Activated T-cell treated with anti-CD3 and anti-CD28 coated beads for 24 hours (primary cell): ENCODE results near the gene PDE6B.
"Not testable (repeated sequence)": the region's sequence is repeated elsewhere in the genome, so short reads cannot be mapped to it uniquely, and the experiment has no call there.

Source experiments
- DNase-seq: peaks from one replicate; pipeline ENCODE4 v3.0.0-alpha.2; 2020; ENCODE audit warnings: low read depth

The PDE6B gene

DNA sequence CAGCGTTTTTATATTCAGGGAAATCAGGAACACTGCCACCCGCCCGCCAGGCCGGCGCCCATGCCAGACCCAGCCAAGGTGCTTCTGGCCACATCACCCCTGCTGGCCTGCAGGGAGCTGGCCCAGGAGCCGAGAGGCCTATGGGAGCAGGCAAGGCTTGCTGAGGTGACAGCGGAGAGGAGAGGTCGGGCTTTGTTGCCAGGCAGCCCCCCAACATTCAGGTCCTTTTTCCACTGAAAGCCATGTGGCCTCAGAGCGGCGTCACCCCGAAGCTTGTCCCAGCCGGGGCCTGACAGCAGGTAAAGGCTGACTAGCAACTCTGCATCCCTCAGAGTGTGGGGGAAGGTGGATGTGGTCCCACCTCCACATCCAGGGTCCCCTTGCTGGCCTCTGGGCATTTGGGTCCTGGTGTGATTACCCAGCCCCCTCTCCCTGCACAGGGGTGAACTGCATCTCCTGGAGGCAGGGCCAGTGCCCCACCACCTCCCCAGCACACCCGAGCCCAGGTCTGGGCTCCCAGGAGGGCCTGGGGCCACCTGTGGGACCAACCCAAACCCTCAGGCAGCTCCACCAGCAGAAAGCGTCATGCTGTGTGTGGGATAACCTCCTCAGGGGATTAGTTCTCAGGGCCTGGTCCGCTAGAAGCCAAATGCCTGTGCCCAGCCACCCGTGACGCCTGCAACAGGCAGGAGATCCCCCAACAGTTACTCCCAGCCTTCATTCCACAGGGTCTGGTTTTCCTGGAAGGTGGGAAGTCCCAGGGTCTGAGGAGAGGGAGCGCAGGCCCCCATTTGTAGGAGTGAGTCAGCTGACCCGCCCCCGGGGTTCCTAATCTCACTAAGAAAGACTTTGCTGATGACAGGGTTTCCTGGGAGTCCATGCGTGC is at the start of gene PDE6B:
Gene PDE6B, plus strand, starts transcription at position 869 of the 886 bp plus-strand sequence. CDS start 54 bp downstream, outside the sequence.
- no peak for DNase-seq

DNA sequence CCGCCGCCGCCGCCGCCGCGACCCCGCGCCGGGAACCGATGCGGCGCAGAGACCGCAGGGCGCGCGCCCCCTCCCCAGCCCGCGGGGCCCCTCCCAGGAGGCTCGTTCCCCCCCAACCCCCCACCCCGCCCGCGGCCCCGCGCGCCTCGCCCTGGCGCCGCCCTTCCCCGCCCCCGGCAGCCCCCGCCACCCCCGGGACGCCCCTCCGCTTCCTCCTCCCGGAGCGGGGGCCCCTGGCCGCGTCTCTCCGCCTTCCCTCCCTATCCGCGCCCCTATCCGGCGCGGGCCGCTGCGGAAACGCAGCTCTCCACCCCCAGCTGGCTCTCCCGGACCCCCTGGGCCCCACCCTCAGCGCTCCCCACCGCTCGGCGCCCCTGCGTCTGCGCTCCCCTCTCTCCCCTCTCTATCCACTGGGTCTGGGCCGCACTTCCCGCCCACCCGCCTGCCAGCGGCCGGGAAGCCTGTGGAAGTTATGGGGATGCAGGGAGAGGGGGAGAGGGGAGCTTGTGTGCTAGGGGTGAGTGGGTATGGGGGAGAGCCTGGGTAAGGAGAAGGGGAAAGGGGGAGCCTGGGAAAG is 49.0 kb upstream of the PDE6B start, which contains the start of gene TMEM271:
Gene TMEM271, minus strand, starts transcription at position 51 of the 577 bp plus-strand sequence. CDS start 233 bp downstream, outside the sequence.
- DNase-seq, result no peak

DNA sequence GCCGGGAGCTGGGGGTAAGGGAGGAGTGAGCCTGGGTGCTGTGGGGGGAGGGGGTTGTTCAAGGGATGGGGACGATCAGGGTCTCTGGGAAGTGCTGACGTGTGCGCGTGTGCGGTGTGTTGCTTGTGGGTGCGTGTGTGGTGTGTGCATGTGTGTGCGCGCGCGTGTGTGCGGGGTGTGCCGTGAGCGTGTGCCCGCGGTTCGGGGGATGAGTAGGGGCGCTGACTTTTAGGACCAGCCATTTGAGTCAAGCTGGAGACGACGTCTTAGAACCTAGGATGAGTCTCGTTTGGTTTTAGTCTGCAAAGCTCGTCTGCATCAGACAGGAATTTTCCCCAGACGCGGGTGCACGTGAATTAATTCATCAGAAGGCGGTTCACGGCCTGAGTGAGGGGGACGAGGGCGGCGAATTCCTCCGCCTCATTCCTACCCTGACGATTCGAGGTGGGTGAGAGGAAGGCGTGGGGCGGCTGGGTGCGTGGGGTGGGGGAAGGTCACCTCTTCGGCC is 48.3 kb upstream of the PDE6B start:
- DNase-seq, result no peak

DNA sequence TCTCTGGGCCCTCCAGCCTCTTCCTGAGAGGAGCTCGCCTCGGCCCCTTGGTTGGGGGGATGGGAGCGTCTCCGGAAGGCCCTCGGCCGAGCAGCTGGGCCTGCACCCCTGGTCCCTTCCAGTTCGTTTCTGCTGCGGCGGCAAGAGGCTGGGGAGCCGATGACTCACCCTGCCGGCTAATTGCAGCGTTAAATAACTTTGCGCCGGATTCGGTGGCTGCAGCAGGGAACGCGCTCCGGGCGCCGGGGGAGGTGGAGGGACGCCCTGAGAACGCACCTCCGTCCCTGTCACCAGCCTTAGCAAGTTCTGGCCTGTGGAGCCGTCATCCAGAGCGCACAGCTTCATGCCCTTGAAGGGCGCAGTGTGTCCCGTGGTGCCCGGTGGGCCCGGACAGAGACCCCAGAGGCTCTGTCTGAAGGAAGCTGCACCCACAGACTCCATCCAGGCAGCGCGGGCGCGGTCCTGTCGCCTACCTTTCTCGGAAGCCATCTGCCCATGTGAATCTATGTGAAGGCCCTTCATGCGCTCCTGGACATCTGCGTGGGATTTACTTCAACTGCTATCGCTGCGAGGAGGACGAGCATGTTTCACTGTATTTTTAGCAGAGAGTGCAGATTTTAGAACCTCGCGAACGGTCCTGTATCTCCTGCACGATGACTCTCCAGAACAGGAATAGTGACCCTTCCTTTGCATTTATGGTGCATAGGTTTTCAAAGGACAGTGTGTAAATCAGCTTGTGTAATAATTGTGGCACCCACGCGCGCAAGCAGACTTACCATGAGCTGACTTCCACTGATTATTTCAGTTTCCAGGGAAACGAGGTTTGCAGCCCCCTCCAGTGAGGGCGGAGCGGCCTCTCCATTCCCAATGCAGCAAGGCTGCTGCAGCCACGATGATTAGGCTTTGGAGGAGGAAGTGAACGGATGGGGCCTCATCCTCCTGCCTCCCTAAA is 47.6 kb upstream of the PDE6B start:
- no peak for DNase-seq

DNA sequence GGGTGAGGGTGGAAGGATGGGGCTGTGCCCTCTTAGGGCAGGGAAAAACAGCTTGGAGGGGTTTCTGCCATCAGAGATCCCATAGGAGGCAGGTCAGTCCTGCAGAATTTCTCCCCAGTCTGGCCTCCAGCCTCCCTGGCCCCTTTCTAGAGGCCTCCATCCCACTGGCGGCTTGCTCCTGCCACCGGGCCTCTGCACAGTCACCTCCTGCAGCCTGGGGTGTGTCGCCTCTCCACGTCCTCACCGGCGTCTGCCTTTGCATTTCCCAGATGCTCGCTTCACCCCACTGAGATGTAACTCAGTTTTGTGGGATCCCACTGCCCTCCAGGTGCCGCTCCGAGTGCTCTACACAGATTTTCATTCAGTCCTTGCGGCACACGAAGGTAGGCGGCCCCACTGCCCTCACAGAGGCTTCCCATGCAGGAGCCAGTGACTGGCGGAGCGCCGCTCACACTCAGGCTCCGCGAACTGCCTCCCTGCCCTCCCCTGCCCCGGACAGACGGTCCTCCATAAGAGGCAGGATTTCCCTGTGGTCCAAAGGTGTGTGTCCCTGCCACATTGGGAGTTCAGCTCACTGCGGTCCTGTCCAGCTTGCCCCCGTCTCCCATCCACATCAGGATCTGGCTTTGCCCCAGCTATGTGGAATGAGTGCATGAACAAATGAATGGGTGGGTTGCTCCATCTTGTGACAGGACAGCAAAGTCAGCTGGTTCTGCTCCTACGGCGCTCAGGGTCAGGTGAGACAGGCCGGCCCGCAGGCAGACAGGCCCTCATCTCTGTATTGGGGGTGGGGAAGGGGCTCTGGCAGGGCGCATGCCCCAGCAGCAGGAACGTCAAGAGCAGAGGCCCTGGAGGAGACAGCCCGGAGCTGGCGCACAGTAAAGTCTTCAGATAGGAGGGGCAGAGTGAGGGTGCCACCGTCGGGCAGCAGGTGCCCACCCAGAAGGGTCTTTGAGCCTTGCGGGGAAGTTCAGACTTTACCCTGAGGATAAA is 46.6 kb upstream of the PDE6B start:
- no peak for DNase-seq

DNA sequence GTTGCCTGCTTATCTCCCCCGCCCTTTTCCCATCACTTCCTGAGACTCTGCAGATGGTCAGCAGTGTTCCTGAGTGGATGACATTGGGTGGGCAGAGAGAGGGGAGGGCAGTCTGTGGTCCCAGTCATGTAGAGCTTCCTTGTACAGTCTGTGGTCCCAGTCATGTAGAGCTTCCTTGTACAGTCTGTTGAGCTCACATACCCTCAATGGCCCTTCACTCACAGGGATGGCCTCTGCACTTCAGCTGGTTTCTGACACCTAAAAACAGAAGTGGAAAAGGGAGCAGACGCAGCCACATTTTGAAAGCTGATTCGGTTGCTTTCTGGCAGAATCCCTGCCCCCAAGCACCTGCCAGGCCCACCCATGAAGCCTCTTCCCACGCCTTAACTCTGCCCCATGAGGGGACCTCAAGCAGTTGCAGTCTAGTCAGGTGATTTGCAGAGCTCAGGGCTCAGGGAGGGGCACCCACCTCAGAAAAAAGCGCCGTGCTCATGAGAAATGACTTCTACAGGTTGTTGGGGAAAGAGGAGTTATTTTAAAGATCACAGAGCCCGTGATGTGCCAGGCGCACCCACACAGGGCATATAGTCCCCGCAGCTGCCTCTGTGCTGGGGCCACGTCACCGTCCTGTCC is 45.7 kb upstream of the PDE6B start:
- no peak for DNase-seq

DNA sequence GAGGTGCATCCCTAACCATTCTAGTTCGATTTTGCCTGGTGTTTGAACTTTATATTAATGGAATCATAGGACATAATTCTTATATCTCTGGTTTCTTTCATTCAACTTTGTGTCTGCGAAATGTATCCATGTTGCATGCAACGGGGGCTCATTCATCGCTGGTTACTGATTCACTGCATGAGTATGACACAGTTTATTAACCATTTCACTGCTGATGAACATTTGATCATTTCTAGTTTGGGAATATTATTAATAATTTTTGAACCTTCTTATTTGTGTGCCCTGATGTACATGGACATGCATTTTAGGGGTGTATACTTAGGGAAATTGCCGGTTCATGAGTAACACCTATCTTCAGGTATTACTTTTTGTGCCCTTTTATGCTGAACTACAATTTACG is 44.2 kb upstream of the PDE6B start:
- DNase-seq, result no peak

DNA sequence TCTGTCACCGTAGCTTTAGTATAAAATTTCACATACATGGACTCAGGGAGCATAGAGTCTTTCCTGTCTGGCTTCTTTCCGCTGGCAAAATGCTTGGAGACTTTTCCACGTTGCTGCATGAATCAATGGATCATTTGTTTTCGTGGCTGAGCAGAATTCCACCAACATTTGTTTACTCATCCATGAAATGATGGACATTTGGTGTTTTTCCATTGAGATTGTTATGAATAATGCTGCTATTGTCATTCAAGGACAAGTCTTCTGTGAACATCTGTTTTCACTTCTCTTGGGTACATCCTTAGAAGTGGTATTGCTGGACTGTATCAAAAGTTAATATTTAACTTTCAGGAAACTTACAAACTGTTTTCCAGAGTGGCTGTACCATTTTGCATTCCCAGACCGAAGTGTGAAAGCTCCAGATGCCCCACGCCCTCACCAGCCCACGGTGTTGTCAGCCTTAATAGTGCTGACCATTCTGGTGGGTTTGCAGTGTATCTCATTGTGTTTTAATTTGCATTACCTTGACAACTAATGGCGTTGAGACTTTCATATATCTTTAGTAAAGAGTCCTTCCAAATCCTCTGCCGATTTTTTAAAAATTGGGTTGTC is 43.5 kb upstream of the PDE6B start:
- no peak for DNase-seq

DNA sequence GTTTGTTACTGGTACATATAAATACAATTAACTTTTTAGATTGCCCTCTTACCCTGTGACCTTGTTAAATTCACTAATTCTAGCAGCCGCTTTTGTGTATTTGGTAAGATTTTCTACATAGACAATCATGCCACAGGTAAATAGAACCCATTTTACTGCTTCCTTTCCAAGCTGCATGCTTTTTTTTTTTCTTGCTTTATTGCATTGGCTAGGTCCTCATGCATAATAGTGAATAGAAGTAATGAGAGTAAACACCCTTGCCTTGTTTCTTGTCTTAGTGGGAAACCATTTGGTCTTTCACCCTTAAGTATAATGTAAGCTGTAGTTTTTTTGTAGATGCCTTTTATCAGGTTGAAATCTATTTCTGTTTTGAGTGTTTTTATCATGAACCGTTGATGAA is 41.6 kb upstream of the PDE6B start:
- DNase-seq, result no peak

DNA sequence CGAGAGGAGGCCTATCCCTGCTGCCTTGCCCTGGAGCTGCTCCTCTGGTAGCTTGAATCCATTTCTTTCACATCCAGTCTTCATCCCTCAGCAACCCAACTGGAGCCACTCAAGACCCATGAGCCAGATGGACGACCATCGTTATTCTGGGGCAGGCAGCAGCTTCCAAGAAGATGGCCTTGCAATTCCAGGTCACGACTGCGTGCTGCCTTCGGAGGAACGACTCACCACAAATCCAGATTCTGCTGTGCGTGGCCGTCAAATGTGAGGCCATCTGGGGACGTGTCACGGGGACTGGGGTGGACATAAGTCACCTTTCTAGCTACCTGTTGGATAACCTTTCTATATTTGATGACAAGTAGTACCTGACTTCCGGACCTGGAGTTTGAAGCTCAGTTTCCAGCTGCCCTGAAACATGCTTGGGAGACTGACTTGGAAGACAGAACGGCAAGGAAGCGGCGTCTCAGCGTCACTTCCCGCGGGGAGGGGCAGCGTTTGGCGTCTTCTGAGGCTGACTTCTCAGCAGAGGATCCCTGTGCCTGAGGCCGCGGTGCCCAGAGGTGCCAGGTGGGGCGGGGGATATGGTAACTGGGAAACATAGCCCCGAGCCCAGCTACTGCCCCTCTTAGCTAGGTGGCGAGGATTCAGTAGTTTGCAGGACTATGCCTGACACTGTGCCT is 37.6 kb upstream of the PDE6B start:
- no peak for DNase-seq

DNA sequence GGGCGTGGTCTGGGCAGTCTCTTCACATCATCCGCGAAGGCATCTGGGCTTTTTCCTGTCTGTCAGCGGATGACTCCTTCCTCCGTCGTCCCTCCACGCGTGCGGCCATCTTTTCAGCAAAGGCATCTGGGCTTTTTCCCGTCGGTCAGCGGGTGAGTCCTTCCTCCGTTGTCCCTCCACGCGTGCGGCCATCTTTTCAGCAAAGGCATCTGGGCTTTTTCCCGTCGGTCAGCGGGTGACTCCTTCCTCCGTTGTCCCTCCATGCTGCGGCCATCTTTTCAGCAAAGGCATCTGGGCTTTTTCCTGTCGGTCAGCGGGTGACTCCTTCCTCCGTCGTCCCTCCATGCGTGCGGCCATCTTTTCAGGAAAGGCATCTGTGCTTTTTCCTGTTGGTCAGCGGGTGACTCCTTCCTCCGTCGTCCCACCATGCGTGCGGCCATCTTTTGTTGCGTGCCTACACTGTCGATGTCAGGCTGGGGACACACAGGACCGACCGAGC is 37.0 kb upstream of the PDE6B start:
- DNase-seq, result no peak

DNA sequence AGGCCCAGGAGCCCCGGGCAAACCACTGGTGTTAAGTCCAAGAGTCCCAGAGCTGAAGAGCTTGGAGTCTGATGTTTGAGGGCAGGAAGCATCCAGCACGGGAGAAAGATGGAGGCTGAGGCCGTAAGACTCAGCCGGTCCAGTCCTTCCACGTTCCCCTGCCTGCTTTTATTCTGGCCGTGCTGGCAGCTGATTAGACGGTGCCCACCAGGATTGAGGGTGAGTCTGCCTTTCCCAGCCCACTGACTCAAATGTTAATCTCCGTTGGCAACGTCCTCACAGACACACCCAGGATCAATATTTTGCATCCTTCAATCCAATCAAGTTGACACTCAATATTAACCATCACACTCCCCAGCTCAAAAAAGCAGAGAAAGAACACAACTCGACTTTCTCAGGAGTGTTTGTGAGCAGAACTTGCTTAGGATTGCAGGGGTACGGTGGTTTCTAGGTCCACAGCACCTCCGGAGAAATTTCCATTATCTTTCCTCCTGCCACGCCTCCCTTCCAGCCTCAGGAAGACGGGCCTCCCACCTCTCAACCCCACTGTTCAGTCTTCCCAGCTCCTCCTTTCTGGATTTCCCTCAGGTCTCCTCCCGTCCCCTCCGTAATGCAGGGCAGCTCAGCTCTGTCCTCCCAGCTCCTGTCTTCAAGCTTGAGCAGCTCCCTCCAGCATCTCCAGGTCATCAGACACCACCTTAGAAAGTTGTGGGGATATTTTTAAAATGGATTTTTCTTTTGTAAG is 36.0 kb upstream of the PDE6B start:
- no peak for DNase-seq

DNA sequence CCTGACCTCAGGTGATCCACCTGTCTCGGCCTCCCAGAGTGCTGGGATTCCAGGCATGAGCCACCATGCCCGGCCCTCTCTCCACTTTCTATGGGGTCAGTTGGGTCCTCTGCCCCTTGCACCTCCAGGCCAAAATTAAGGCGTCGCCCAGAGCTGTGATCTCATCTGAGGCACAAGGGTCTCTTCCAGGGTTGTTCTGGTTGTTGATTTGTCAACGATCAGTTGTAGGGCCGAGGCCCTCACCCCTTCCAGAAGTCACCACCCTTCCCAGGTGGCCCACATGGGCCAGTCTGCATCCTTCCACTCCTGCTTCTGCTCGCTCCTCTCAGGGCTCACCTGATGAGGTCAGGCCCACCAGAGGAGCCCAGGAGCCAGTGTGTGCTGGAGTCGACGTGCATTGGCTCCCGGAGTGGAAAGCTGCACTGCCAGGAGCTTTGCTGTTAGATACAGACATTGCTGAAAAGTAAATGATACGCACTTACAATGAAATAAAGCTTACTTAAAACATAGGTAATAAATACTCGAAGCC is 35.0 kb upstream of the PDE6B start:
- DNase-seq, result no peak

DNA sequence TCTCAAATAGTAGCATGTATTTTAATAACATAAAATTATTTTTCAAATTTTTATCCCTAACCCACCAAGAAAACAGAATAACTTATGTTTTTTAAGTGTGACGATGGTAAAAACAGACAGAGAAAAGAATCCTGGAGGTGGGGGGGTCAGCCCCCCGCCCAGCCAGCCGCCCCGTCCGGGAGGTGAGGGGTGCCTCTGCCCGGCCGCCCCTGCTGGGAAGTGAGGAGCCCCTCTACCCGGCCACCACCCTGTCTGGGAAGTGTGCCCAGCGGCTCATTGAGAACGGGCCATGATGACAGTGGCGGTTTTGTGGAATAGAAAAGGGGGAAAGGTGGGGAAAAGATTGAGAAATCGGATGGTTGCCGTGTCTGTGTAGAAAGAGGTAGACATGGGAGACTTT is 33.2 kb upstream of the PDE6B start:
- DNase-seq, result not testable (repeated sequence)

DNA sequence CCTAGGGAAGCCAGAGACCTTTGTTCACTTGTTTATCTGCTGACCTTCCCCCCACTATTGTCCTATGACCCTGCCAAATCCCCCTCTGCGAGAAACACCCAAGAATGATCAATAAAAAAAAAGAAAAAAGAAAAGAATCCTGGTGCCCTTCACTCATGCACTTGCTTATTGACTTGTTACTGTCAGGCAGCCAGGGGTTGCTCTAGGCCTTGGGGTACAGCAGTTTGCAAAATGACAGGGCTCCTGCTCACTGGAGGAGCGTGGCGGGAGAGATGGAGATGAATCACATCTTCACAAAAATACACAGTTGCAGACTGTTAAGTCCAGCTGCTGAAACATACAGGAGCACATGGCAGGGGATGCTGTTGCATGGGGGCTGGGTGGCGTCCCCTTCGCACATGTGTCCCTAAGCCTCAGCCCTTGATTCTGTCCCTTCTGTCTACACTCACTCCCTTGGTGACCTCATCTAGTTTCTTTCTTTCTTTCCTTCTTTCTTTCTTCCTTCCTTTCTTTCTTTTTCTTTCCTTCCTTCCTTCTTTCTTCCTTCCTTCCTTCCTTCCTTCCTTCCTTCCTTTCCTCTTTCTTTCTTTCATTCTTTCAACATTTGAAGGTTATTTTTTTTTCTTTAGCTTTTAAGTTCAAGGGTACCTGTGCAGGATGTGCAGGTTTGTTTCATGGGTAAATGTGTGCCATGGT is 32.4 kb upstream of the PDE6B start:
- no peak for DNase-seq

DNA sequence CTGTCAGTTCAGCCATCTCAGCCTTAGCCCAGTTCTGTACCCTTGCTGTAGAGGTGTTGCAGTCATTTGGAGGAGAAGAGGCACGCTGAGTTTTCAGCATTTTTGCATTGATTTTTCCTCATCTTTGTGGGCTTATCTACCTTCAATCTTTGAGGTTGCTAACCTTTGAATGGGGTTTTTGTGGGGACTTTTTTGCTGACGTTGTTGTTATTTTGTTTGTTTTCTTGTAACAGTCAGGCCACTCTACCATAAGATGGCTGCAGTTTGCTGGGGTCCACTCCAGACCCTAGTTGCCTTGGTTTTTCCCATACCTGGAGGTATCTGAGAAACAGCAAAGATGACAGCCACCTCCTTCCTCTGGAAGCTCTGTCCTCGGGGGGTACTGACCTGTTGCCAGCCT is 26.4 kb upstream of the PDE6B start:
- no peak for DNase-seq

DNA sequence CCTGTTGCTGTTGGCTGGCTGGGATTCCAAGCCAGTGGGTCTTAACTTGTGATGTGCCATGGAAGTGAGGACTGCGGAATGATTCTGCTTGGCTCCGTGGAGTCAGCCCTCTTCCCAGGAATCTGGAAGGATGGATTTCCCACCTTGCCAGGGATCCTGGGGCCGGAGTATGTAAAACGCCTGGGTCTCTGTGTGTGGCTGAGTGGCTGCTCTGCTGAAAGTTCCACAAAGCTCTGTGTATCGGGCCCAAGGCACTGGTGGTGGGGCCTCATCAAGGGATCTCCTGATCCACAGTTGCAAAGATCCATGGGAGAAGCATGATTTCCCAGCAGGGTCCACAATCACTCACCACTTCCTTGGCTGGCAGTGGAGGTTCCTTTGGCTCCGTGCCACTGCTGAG is 25.2 kb upstream of the PDE6B start:
- DNase-seq, result no peak
